Breast epithelium (tissue), 4 donors: ENCODE data around the gene DDIT3. TPM values are rescaled to one million over a fixed set of nuclear protein-coding genes. Genes with fewer than 3 reads are reported as not detected.

ENCODE experiments used
- DNase-seq, 2 donors: peaks; one replicate each; pipeline ENCODE4 v3.0.0-alpha.2; 2019; ENCODE audit warnings: low spot score in 2 of 2
- H3K27ac ChIP-seq, 2 donors: fragments of 200-600 bp; sonication (generic) in 1 of 2; one replicate each; pipeline ENCODE4 v1.5.1; 2016 to 2019; ENCODE audit warnings: mild to moderate bottlenecking in 1 of 2
- H3K27me3 ChIP-seq, 2 donors: fragments of 200-600 bp; sonication (generic) in 1 of 2; one replicate each; pipeline versions ENCODE4 v1.5.1 to v1.6.0; 2017 to 2019; ENCODE audit warnings: control low read depth in 1 of 2, mild to moderate bottlenecking in 1 of 2
- H3K36me3 ChIP-seq: fragments of 200-600 bp; one replicate; pipeline ENCODE4 v1.5.1; 2019
- H3K4me1 ChIP-seq, 2 donors: fragments of 200-600 bp; sonication (generic); one replicate each; pipeline ENCODE4 v1.5.1; 2016 to 2019; ENCODE audit warnings: control low read depth in 1 of 2
- H3K4me3 ChIP-seq, 3 donors: fragments of 200-600 bp; sonication (generic); 1 replicate in 2 of 3; 2 replicates in 1 of 3; pipeline ENCODE4 v1.5.1; 2016 to 2019; ENCODE audit warnings: mild to moderate bottlenecking in 3 of 3, moderate library complexity in 2 of 3
- H3K9me3 ChIP-seq, 2 donors: fragments of 200-600 bp; sonication (generic) in 1 of 2; one replicate each; pipeline ENCODE4 v1.5.1; 2016 to 2019; ENCODE audit warnings: control low read depth in 1 of 2
- CTCF ChIP-seq, 3 donors: fragments of 450-650 bp; IDR thresholded peaks; one replicate each; pipeline ENCODE4 v1.5.1; 2016 to 2017; ENCODE audit warnings: antibody characterized with exemption in 3 of 3, mild to moderate bottlenecking in 3 of 3, moderate library complexity in 3 of 3
- POLR2A ChIP-seq: fragments of 450-650 bp; IDR thresholded peaks from one replicate; pipeline ENCODE4 v1.6.1; 2016; ENCODE audit warnings: antibody characterized with exemption, mild to moderate bottlenecking, moderate library complexity
- POLR2AphosphoS5 ChIP-seq, 3 donors: sonication (generic); formaldehyde crosslinking; IDR thresholded peaks; one replicate each; pipeline ENCODE4 v1.6.1; 2017; ENCODE audit warnings: antibody characterized with exemption in 3 of 3
- intact Hi-C: fragments of 100-400 bp; cut with DNase I; formaldehyde crosslinking; loops from one replicate; pipeline ENCODE4 v1.15.1; 2023; ENCODE audit warnings: low total_unique reads
- total RNA-seq, 3 donors: library from RNA; depleted of rRNA; stranded (reverse); fragments of >200 nt; gene quantifications; one replicate each; pipeline ENCODE4 v1.1.0, GENCODE V29; 2016

Gene DDIT3
- total RNA-seq, 3 donors from 2014 or later = 39.0 to 58.4 (median 51.2) TPM

DNA sequence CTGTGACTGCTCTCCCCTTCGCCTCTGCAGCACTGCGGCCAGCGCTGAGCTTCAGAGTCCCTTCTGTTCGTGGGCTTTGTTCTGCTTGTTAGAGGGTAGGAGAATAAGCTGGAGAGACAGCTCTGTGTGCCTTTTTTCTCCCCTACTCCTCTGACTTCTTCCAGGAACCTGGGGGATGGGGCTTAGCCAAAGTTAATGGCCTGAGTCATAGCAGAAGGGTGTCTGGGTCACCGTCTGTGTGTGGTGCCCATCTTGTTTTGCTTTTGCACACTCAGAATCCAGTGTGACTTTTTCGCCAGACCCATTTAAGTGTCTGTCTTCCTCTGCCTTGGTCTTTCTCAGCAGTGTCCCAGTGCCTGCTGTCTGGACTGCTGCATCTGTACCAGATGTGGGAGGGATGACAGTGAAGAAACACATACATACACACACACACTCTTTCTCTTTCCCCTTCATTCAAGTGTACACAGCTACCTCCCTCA lies 32.6 kb upstream of the DDIT3 start:
- TF ChIP-seq POLR2AphosphoS5 (IDR thresholded peaks at IDR 0.05) (no peak), POLR2A (no peak), CTCF (IDR thresholded peaks at IDR 0.05) (no peak)
- intact Hi-C loops = no loop called here
- no peak for DNase-seq

DNA sequence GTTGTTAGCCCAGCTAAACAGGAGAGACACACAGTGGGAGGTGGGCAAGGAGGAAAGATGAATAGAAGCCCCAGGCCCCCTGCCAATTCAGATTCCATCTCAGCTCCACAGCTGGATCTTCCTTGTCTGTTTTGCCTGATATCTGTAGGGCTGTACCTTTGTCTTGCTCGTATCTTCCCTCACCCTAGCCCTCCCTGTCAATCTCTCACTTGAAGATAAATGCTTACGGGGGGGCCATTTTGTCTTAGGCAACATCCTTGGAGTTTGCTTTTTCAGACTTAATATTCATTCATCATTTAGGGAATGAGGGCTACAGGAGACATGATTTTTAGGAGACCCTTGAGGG lies 32.0 kb upstream of the DDIT3 start:
- H3K9me3 ChIP-seq = no peaks in the 10 kb centered on the region
- no peaks in the 10 kb centered on the region for H3K4me1 ChIP-seq
- no peaks in the 10 kb centered on the region for H3K36me3 ChIP-seq
- H3K4me3 ChIP-seq = no peak overlapping the region
- peaks cover 0 to 11% of the 10 kb centered on the region in 2 donors for H3K27me3 ChIP-seq
- no peak for DNase-seq
- no peak for TF ChIP-seq CTCF (IDR thresholded peaks at IDR 0.05)
- TF ChIP-seq POLR2AphosphoS5 (IDR thresholded peaks at IDR 0.05) = no peak
- TF ChIP-seq POLR2A = no peak
- H3K27ac ChIP-seq = no peak overlapping the region
- intact Hi-C loops = no loop called here

More for the DNA sequence above, 32.6 kb upstream of the DDIT3 start:
- Histone ChIP-seq H3K4me3 (no peak overlapping the region), H3K36me3 (no peaks in the 10 kb centered on the region), H3K9me3 (no peaks in the 10 kb centered on the region), H3K4me1 (no peaks in the 10 kb centered on the region), H3K27me3 (peaks cover 0 to 11% of the 10 kb centered on the region in 2 donors), H3K27ac (no peak overlapping the region)

DNA sequence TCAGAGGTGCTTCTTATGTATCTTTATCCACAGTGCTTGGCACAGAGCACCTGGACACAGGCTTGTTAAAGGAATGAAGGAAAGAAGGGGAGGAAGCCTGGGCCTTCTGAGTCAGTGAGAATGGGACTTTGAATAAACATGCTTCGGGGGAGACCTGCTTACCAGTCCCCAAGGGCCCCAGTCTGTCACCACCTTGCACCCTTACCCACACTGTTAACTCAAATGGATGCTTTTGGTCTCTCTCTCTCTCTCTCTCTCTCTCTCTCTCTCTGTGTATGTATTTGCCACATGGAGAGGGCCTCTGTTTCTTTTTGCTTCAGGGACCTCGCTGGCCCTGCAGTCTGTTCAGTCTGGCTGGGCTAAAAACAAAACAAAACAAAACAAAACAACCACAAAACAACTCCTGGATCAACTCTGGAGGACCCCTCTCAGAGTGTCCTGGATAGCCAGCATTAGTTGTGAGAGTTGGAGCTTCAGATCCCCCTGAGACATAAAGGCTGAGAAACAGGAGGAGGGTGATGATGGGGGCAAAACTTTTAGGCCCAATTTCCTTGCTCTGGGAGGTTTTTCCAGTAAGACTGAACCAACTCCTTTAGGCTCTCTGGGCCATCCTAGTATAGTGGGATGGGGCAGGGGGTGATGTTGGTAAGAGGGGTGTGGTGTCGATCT lies 31.5 kb upstream of the DDIT3 start:
- H3K27ac ChIP-seq = no peak overlapping the region
- peaks cover 0 to 11% of the 10 kb centered on the region in 2 donors for H3K27me3 ChIP-seq
- no peaks in the 10 kb centered on the region for H3K9me3 ChIP-seq
- TF ChIP-seq POLR2AphosphoS5 (IDR thresholded peaks at IDR 0.05) = no peak
- H3K4me1 ChIP-seq = no peaks in the 10 kb centered on the region
- DNase-seq = no peak
- intact Hi-C loops = no loop called here
- no peaks in the 10 kb centered on the region for H3K36me3 ChIP-seq
- no peak overlapping the region for H3K4me3 ChIP-seq

DNA sequence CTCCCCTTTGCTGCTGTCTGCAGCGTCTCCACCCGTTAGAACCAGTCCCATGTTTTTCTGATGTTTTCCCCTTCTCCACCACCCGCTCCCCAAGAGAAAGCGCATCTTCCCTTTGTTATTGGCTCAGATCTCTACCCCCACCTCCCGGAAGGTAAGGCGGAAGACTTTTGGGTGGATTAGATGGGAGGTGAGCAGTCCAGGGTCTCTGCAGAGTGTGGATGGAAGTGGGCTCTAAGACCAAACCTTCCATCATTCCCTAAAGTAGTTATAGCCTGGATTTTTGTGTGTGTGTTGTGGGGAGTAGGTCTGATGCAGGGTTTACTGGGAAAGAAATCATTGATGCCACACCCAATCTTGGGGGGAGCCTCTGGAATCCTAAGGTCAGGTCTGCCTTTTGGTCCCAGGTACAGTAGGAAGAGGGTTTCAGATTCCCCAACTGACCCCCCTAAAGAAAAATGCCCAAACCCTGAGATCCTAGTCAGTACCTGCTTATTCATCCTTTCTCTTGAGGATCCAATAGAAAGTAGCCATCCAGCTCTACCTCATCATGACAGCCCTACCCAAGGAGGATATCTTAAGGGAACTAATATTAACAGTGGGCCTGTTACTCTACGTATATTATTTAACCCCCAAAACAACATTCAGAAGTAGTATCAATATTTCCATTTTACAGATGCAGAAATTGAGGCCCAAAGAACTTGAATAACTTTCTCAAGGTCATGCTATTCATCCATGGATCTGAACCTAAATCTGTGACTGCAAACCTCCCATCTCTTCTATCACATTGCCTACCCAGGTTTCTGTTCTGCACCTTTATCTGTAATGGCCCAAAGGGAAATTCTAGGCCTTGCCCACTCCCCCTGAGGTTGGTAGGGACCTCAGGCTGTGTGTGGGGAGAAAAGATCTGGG lies 30.6 kb upstream of the DDIT3 start:
- intact Hi-C loops = no loop called here
- no peak overlapping the region for H3K27ac ChIP-seq
- peaks cover 2 to 3% of the 10 kb centered on the region in 2 donors for H3K4me1 ChIP-seq
- H3K36me3 ChIP-seq = no peaks in the 10 kb centered on the region
- peak overlapping the region in 2 of 3 donors; percentile 53 to 74 for H3K4me3 ChIP-seq
- no peaks in the 10 kb centered on the region for H3K9me3 ChIP-seq
- H3K27me3 ChIP-seq = peaks cover 0 to 11% of the 10 kb centered on the region in 2 donors
- TF ChIP-seq POLR2A (no peak), POLR2AphosphoS5 (IDR thresholded peaks at IDR 0.05) (no peak), CTCF (IDR thresholded peaks at IDR 0.05) (no peak)
- no peak for DNase-seq

- Histone ChIP-seq H3K27ac (no peak within 1 kb of the TSS), H3K4me1 (peaks cover 6 to 7% of the 10 kb centered on the region in 2 donors), H3K9me3 (no peaks in the 10 kb centered on the region), H3K4me3 (peak within 1 kb of the TSS; percentile 16 to 74 (median 53)), H3K36me3 (no peaks in the 10 kb centered on the region), H3K27me3 (peaks cover 0 to 11% of the 10 kb centered on the region in 2 donors)
- no peak for TF ChIP-seq CTCF (IDR thresholded peaks at IDR 0.05)
- TF ChIP-seq POLR2AphosphoS5 (IDR thresholded peaks at IDR 0.05) = no peak
- TF ChIP-seq POLR2A = no peak
- intact Hi-C loops = no loop called here
- no peak for DNase-seq
Measured at GRCh38 chr12:57549909-57550640, 29.8 kb upstream of the DDIT3 start, which contains the start of gene KIF5A. Gene KIF5A (plus strand): TSS chr12:57550044. CDS start chr12:57550272, 228 bp downstream.
